Measurements from ENCODE around the gene FBXO40. TPM values are rescaled to one million over a fixed set of nuclear protein-coding genes. Genes with fewer than 3 reads are reported as not detected.
"Not testable (repeated sequence)": the region's sequence is repeated elsewhere in the genome, so short reads cannot be mapped to it uniquely, and the experiment has no call there.

The FBXO40 gene
- polyA plus RNA-seq (2012; ENCODE audit: insufficient read depth, insufficient read length) = not detected

- no peak for DNase-seq (ENCODE audit: low read depth, low spot score)
- no peak within 1 kb of the TSS for H3K4me3 ChIP-seq (ENCODE audit: low read length)
Observed at GRCh38 chr3:121592856-121593702, at the start of gene FBXO40. Gene FBXO40, plus strand, starts transcription at chr3:121593379. Its CDS starts 27,197 bp downstream, at chr3:121620576.

- peak overlapping the region; percentile 93 for H3K4me3 ChIP-seq (ENCODE audit: low read length)
- peak; percentile 6 for DNase-seq (ENCODE audit: low read depth, low spot score)
Observed at GRCh38 chr3:121545049-121545573, 48.1 kb upstream of the FBXO40 start.

- DNase-seq (ENCODE audit: low read depth, low spot score) = peak; percentile 94
Observed at GRCh38 chr3:121545574-121546455, 47.4 kb upstream of the FBXO40 start, which contains the start of gene POLQ. Gene POLQ, minus strand, starts transcription at chr3:121545988. Its CDS starts 111 bp downstream, at chr3:121545877.

GRCh38 chr3:121552379-121552778 is 40.8 kb upstream of the FBXO40 start:
- DNase-seq (ENCODE audit: low read depth, low spot score) = no peak
- no peak overlapping the region for H3K4me3 ChIP-seq (ENCODE audit: low read length)

More at GRCh38 chr3:121545574-121546455, 47.4 kb upstream of the FBXO40 start, which contains the start of gene POLQ:
- H3K4me3 ChIP-seq (ENCODE audit: low read length) = peak within 1 kb of the TSS; percentile 93

GRCh38 chr3:121552797-121553196 is 40.4 kb upstream of the FBXO40 start:
- DNase-seq (ENCODE audit: low read depth, low spot score) = no peak
- no peak overlapping the region for H3K4me3 ChIP-seq (ENCODE audit: low read length)

- no peak for DNase-seq (ENCODE audit: low read depth, low spot score)
- no peak overlapping the region for H3K4me3 ChIP-seq (ENCODE audit: low read length)
Observed at GRCh38 chr3:121557426-121557934, 35.7 kb upstream of the FBXO40 start.

GRCh38 chr3:121562148-121562547 is 31.0 kb upstream of the FBXO40 start:
- no peak overlapping the region for H3K4me3 ChIP-seq (ENCODE audit: low read length)
- no peak for DNase-seq (ENCODE audit: low read depth, low spot score)

GRCh38 chr3:121566773-121567172 is 26.4 kb upstream of the FBXO40 start:
- no peak overlapping the region for H3K4me3 ChIP-seq (ENCODE audit: low read length)
- no peak for DNase-seq (ENCODE audit: low read depth, low spot score)

GRCh38 chr3:121567649-121568048 is 25.5 kb upstream of the FBXO40 start, which contains the start of gene ARGFX:
Gene ARGFX, plus strand, starts transcription at chr3:121567949. Its CDS starts 2,765 bp downstream, at chr3:121570714.
- DNase-seq (ENCODE audit: low read depth, low spot score) = no peak
- H3K4me3 ChIP-seq (ENCODE audit: low read length) = no peak within 1 kb of the TSS

GRCh38 chr3:121574449-121574848 is 18.7 kb upstream of the FBXO40 start:
- no peak overlapping the region for H3K4me3 ChIP-seq (ENCODE audit: low read length)
- DNase-seq (ENCODE audit: low read depth, low spot score) = no peak

- DNase-seq (ENCODE audit: low read depth, low spot score) = no peak
- no peak overlapping the region for H3K4me3 ChIP-seq (ENCODE audit: low read length)
Observed at GRCh38 chr3:121581691-121582090, 11.5 kb upstream of the FBXO40 start.

GRCh38 chr3:121584418-121584817 is 8.8 kb upstream of the FBXO40 start:
- no peak overlapping the region for H3K4me3 ChIP-seq (ENCODE audit: low read length)
- no peak for DNase-seq (ENCODE audit: low read depth, low spot score)

- not testable (repeated sequence) for H3K4me3 ChIP-seq (ENCODE audit: low read length); DNase-seq (ENCODE audit: low read depth, low spot score)
Observed at GRCh38 chr3:121593806-121594205, 627 bp downstream of the FBXO40 start.

GRCh38 chr3:121594850-121595249 is 1.7 kb downstream of the FBXO40 start:
- no peak overlapping the region for H3K4me3 ChIP-seq (ENCODE audit: low read length)
- DNase-seq (ENCODE audit: low read depth, low spot score) = no peak

GRCh38 chr3:121595765-121596406 is 2.7 kb downstream of the FBXO40 start:
- H3K4me3 ChIP-seq (ENCODE audit: low read length) = no peak overlapping the region
- DNase-seq (ENCODE audit: low read depth, low spot score) = no peak

GRCh38 chr3:121598564-121598963 is 5.4 kb downstream of the FBXO40 start:
- no peak for DNase-seq (ENCODE audit: low read depth, low spot score)

GRCh38 chr3:121599900-121600299 is 6.7 kb downstream of the FBXO40 start:
- DNase-seq (ENCODE audit: low read depth, low spot score); H3K4me3 ChIP-seq (ENCODE audit: low read length): not testable (repeated sequence)

More at GRCh38 chr3:121598564-121598963, 5.4 kb downstream of the FBXO40 start:
- no peak overlapping the region for H3K4me3 ChIP-seq (ENCODE audit: low read length)

- no peak for DNase-seq (ENCODE audit: low read depth, low spot score)
- no peak overlapping the region for H3K4me3 ChIP-seq (ENCODE audit: low read length)
Observed at GRCh38 chr3:121601212-121601812, 8.1 kb downstream of the FBXO40 start.

All from Jurkat, Clone E6-1 (cell line).